CD4-positive, alpha-beta T cell treated with Interleukin-2 at 100 ng/mL for 4 hours (primary cell): ENCODE measurements around the gene C17orf50.

ENCODE experiments used
- DNase-seq: peaks from one replicate; pipeline ENCODE4 v3.0.0-alpha.2; 2020; ENCODE audit warnings: low spot score

Gene C17orf50

DNA sequence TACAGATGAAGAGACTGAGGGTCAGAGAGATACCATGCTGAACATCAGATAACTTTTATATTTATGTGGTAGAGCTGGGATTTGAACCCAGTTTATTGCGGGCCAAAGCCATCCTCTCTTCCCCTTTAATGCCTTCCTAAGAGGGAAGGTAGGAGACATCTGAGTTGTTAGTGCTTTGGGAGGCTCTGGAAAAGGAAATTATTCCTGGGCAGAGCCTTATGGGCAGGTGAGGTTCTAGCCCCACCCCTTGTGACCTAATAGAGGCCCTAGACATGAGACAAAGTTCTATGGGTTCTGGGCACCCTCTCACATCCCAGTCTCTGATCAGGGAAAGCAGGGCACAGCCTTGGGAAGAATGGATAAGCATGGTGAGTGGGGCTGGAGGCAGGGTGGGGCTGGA lies at the start of gene C17orf50:
TSS of gene C17orf50 (plus strand) at position 301 of the 400 bp plus-strand sequence. CDS start at position 356, 55 bp downstream.
- DNase-seq: no peak

DNA sequence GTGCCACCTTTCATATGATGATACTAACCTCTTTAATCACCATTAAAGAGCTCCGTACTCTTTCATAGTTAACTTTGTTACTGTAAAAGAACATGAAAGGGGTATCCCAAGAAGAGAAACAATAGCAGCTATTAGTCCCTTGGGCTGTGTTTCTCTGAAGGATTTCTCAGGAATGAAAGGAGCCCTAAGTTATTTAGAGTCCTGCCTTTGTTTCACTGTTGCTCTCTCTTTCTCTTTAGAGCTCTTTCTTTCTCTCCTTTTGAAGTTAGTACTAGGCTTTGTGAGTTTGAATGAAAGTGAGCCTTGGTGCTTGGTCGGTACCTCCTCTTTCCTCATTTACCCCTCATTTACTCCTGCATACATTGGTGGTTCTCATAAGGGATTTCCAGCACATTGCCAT lies 49.7 kb upstream of the C17orf50 start:
- no peak for DNase-seq

DNA sequence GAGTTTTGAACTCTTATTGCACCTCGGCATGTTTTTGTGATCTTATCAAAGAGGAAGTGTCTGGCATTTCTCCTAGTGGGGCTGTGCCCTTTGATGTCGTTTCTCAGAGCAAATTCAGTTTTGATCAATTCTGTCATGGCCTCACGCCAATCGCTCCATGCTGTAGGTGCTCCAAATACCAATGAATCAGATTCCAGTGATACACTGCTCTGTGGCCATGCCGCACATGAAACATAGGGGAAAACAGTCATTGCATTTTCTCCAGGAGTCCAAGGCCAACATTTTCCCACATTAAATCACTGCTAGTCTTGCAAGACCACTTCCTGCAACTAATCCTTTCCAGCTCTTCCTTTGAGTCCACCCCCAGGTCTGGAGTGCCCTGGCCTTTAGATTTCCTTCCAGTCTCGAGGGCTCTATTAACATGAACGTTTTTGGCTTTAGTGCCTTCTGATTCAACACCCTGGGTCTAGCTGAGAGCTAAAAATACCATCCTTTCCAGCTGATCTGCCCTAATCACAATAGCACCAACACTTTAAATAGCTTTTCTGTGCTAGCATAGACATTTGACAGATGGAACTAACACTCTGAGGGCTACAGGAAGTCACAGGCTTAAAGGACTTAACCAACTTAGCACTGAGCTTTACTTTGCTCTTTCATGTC lies 47.5 kb upstream of the C17orf50 start:
- DNase-seq: no peak

DNA sequence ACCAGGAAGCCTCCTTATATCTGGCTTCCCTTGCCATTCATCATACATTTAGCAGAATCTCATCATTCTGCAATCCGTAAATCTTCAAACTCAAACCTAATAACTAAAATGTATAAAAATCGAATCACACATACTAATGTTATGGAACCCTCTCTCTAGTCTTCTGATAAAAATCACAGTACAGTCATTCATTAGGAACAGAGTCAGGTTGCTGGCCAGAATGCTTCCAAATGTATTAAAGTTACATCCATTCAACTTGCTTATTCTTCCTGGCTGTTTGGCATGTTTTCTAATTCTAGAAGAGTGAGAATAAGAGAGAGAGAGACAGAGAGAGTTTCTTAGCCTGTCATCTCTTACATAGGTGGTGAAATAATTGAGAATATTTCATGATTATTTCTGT lies 45.7 kb upstream of the C17orf50 start:
- DNase-seq: no peak

DNA sequence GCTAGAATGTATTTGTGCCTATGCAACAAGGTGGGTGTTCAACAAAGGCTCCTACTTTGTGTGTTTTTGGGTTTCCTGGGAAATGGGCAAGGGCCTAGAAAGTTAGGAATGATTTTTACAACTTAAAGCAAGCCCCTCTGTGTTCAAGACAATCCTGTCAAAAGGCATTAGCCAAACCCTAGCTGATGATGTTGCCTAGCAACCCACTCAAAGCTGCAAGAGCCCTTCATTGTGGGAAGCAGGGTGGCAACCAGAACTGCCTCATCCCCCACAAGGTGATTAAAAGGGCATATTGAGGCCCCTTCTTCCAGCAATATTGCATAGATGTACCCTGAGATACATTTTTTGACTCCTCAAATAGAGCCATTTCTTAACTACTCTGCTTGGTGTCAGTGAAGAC lies 45.3 kb upstream of the C17orf50 start:
- no peak for DNase-seq

DNA sequence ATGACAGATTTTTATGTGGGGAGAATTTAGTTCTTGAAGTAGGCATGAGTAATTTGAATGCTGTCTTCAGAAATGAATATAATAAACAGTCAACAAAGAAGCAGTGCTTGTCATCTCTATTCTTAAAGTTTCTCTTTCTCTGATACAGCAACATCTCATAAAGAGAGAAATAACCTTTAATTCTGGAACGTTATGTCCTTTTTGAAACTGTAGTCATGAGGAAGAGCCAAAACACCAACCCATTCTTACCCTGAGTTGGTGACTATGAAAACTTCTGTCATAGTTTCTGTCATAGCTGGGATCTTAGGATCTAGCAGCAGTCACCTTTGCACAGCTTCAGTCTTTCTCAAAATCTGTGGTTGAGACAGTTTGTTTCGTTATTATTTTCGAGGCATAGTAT lies 44.5 kb upstream of the C17orf50 start:
- no peak for DNase-seq

DNA sequence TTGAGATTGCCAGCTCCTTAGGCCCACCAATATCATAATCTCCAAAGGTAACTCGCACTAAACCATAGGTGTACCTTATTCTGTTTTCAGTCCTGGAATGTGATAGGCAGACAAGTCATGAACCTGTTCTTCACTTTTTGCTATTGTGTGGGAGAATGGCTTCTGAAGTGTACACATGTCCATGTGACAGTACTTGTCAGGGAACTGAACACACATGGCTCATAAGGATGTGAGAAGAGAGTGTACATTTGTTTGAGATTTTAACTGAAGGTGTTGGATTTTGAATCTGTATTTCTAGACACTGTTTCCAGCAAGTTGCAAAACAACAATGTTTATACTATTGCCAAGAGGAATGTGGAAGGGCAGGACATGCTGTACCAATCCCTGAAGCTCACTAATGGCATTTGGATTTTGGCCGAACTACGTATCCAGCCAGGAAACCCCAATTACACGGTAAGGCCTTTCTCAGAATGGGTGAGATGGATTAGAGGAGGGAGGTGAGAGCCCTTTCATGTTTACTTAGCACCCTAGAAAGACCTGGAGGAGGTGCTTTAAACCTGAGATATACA lies 43.7 kb upstream of the C17orf50 start:
- DNase-seq: no peak

DNA sequence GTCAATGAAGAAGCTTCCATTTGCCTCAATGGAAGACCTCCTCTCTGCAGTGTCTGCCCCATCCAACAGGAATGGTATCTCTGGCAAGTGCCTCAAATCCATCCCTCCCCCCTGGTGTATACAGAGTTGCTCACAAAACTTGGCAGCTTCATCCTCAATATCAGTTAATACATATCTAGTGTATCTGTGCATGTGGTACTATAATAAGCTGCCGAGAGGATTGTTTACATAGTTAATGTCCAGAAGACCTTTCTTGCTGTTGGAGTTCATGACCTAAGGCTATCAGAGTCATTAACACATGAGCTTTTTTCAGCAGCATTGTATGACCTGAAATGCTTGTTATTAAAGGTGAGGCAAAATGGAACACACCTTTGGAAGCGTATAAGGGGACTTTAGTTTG lies 43.2 kb upstream of the C17orf50 start:
- DNase-seq: no peak

DNA sequence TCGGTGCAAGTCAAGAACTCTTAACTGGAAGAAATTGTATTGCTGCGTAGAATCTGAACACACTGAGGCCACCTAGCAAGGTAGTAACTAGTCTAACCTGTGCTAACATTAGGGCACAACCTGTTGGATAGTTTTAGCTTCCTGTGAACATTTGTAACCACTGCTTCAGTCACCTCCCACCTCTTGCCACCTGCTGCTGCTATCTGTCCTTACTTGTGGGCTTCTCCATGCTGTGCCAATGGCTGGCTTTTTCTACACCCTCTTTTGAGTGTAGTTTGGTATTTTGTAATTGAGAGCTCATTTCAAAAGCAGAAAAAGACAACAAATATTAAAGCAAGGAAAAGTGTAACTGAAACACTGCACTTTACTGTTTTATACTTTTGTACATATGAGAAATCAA lies 37.0 kb upstream of the C17orf50 start:
- no peak for DNase-seq

DNA sequence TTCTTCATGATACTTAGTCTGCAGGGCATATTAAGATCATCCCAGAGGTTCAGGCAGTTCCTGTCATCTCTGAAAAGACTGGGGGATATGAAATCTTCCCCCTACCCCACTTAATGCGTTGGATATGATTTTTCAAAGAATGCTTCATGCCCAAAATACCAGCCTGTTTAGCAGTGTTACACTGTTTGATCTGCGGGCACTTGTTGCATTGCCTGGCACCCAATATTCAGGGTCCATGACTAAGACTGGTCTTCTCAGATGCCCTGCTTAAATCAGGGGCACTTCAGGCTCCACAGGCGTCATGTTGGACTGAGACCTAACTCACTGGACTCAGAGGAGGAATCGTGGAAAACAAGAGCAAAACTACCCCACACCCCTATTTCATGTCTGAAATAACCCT lies 35.6 kb upstream of the C17orf50 start:
- no peak for DNase-seq

DNA sequence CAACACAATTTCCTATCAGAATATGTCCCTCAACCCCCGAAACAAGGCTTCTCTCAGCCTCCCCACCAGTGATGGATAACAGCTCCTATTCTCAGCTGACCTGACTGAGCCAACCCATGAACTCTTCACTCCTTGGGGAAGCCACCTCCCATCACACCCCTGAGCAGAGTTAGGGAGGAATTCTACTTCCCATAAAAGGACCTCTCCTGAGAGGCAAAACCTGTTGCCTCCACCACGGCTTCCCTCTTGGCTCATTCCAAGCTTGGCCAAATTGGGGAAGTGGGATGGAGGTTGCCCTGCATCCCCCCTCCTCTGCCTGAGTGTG lies 34.9 kb upstream of the C17orf50 start:
- DNase-seq: no peak

DNA sequence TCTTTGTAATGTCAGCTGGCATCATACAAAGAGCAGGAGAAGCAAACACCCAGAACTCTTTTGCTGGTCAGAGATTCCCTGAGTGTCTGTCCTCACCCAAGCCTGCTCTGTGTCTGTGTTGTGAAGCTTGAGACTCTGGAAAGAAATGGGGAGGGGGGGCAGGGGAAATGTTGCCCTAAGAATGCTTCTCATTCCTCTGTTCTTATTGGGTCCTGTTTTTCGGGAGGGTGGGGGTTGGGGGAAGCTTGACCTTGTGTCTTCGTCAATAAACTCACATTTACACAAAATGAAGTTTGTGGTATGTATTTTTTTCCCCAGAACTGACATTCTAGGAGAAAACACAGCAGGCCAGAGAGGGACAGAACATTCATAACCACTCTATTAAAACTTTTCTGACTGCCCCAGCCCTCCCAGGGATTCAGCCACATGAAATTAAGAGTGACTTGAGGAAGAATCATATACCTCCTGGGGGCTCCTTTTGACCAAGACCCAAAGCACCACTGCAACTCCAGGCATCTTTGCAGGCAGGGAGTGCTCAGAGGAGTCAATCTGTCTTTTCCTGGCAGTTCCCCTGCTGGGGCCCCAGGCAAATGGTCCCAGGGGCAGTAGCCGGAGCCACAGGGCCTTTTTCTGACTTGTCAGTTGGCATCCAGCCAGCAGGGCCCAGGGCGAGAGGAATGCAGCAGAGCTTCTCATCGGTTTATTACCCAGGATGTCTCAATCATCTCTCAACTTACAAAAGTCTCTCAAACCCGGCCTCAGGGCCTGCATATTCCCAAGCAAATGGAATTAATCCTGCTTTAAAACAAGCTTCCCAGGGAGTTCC lies 34.3 kb upstream of the C17orf50 start:
- no peak for DNase-seq

DNA sequence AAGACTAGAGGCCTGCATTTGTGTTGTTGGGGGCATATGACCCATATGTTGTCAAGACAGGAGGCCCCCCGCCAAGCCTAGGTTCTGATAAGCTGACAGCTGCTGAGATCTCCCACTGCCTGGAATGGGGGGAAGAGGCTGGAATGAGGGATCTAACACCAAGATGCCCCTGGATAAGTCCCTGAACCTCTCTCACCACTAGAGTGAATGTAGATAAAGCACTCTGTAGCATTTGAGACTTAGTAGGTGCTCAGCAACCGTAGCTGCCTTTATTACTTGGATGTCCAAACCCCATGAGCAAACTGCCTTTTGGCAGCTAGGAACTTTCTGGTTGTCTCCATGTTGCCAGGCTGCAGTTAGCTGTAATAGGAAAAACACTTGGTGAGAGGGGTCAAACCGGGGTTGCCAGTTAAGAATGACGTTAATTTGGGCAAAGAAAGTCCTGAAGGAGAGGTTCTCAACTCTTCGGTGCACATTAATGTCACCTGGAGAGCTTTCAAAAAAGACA lies 33.7 kb upstream of the C17orf50 start:
- DNase-seq: no peak

DNA sequence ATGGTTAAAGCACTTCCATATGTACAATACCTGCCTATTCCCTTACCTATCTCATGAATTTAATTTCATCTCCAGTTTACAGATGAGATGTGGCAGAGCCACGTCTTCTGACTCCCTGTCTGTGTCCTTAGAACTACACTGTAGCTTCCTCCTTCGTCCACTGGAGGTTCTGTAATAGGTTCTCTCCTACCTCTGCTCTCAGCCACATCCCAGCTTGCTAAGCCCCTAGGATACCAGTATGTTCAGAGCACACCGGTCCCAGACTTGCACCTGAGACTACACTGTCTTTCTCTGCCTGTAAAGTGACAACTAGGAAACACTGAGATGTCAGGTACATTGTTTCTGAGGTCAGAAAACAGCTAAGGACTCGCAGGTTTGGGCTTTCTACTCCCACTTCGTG lies 33.1 kb upstream of the C17orf50 start:
- DNase-seq: no peak

DNA sequence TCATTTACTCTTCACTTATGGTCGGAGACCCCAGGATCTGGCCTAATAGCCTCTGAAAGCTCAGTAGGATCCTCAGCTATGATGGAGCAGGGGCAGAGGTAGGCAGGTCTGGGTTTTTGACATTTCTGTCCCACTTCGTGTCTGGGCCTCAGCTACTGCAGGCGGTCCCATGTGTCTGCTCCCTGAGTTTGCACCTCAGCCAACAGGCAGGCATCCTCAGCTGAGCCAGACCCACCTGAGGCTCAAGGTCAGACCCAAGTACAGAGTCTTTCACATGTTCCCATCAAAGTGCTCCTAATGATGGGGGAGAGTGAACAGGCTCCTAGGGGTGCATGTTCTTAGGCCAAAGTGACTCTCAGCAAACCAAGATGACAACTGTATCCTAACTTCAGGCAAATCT lies 32.1 kb upstream of the C17orf50 start:
- no peak for DNase-seq

DNA sequence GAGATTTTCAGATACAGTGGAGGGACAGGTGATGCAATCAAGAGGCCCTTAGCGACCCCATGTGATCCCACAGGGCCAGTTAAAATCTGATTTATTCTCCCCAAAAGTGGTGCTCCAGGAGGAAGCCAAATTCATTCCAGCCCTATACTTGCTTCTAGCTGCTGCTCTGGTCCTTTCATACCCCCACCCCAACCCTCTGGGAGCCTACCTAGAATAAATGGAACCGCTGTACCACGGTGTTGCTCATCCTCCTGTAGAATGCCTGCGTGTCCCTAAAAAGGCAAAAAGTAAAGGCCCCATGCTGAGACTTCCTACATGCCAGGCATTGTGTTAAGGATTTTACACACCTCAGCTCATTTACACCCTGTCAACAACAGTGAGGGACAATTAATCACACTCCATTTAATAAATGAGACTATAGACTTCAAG lies 31.3 kb upstream of the C17orf50 start:
- DNase-seq: no peak

DNA sequence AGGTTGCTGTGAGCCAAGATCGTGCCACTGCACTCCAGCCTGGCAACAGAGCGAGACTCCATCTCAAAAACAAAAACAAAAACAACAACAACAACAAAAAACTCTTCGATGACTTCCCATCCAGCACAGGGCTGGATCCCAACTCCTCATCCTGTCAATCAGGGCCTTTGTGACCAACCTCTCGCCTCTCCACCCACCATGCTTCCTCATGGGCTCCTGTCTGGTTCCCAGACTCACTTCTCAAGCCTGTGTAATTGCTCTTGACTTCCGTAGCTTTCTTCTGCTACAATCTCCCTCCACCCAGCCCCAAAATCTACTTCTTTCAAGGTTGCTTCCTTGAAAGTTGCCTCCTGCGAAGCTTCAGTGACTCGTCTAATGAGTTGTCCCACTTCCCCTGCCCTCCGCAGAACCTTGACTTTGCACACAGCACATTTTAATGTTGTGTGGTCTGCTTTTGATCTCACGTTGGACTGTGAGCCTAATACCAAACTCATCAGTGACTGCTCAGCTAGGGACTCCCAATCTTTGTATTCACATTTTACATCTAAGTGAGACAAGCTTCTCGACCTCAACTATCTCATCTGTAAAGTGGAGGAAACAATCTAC lies 30.2 kb upstream of the C17orf50 start:
- no peak for DNase-seq

DNA sequence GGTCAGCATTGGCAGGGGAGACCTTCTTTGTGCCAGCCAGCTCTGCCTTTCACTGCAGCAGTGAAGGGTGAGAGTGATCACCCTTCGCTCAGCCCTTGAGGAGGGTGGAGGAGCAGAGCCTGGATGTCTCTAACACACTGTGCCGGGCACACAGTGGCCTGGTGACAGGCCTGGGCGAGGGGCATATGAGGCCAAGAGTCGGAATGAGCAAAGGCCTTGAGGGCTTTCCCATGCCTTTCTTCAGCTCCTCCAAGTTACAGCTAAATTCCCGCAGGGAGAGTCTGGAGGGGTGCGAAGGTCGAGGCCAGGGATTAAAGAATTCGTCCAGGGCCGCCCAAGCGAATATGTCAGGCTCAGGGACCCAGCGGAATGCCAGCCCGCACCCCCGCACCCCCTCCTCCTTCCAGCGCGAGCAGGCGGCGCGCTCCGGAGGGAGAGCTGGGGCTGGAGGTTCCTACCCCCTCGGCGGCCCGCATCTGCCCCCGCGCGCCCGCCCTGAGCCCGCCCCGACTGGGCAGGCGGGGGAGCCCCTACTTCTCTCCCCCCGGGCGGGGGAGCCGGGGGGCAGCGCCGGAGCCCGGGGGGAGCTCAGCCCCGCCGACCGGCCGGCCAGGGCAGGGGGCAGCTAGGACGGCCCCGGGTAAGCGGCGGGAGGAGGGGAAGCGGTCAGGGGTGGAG lies 29.3 kb upstream of the C17orf50 start, which contains the start of gene RASL10B:
TSS of gene RASL10B (plus strand) at position 401 of the 678 bp plus-strand sequence. CDS start 3,546 bp downstream, outside the sequence.
- DNase-seq: no peak

DNA sequence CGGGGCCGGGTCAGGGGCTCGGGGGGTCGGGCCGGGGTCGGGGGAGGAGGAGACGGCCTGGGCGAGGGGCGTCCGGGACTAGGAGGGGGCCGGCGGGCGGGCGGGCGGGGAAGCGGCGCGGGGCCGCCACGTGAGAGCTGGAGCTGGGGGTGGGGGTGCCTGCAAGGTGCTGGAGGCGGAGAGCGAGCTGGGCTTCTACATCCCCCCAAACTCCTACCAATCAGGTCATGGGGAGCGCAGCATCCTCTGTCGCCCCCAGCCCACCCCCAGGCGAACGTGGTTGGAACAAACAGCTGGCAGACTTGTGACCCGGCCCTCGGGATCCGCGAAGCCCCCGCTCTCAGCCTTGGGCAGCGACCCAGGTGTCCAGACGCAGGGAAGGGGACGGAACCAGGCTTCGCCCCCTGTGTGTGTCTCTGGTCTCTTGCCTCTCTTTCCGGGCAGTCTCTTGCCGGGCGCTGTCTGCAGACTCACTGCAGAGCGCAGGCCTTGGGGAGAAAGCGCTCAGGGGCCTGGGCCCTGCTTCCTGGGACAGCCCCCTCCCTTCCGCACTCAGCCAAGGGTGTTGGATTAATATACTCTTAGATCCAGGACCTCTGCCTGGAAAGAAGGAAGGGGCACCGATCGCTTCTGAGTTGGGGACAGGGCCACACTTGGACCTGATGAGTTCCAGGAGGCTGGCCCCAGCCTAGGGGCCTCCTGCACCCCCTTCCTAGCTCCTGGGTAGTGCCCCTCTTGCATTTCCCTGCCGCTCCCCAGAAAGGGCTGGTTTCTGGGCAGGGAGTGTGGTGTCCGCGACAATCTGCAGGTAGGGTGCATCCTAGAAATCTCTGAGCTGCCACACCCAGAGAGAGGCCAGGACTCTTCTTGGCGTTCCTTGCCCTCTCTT lies 28.5 kb upstream of the C17orf50 start:
- no peak for DNase-seq

DNA sequence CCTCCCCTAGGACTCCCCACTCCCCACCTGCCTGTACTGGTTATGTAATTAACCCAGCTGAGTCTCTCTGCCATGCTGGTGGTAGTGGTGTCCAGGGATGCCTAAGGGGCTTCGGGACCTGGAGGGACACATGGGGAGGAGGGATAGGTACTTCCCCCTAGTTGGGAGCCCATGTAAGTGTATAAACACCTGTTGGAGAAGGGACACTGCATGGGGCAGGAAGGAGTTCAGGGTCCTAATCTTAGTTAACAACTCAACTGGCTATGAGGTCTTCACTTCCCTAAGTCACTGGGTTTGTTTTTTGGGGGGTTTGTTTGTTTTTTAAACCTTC lies 27.9 kb upstream of the C17orf50 start:
- DNase-seq: no peak

DNA sequence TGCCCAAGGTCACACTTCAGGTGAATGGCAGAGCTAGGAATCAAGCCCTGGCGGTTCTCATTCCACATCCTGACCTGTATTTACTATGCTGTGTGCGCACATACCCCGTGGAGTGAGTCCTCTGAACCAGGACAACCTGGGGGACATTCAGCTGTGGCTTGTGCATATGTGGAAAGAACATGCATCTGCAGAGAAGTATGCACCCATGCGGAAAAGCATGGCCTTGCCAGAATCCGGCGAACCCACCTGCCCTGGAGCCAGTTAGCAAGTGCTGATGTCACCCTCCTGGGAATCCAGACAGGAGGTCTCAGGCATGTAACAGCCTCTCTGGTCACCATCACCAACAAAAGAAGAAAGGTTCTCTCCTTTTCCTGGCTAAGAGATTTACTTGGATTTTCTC lies 27.3 kb upstream of the C17orf50 start:
- DNase-seq: no peak
